Endodermal cell (in vitro differentiated cells): ENCODE results near the gene SLAIN2. TPM values are rescaled to one million over a fixed set of nuclear protein-coding genes. Genes with fewer than 3 reads are reported as not detected.

Experiments
- DNase-seq: peaks from one replicate; pipeline ENCODE4 v3.0.0-alpha.2; 2017
- H3K27ac ChIP-seq: 2 replicates; pipeline ENCODE4 v1.5.1; 2013; ENCODE audit warnings: mild to moderate bottlenecking, low read depth, low read length, moderate library complexity
- H3K27me3 ChIP-seq: 2 replicates; pipeline ENCODE4 v1.6.1; 2013; ENCODE audit warnings: mild to moderate bottlenecking, low read length, moderate library complexity; ENCODE audit not compliant: insufficient read depth, control insufficient read depth, poor library complexity, severe bottlenecking
- H3K36me3 ChIP-seq: 2 replicates; pipeline ENCODE4 v1.7.0; 2013; ENCODE audit warnings: mild to moderate bottlenecking, low read length, moderate library complexity; ENCODE audit not compliant: control insufficient read depth, insufficient read depth
- H3K4me1 ChIP-seq: one replicate; pipeline ENCODE4 v1.7.0; 2013; ENCODE audit warnings: low read length; ENCODE audit not compliant: control insufficient read depth, insufficient read depth
- H3K4me3 ChIP-seq: 2 replicates; pipeline ENCODE4 v1.5.1; 2013; ENCODE audit warnings: mild to moderate bottlenecking, low read length, moderate library complexity
- H3K9ac ChIP-seq: 2 replicates; pipeline ENCODE4 v1.6.1; 2013; ENCODE audit warnings: mild to moderate bottlenecking, low read length, moderate library complexity; ENCODE audit not compliant: poor library complexity, severe bottlenecking; ENCODE audit errors: extremely low read depth
- H3K9me3 ChIP-seq: 2 replicates; pipeline ENCODE4 v1.6.1; 2013; ENCODE audit warnings: mild to moderate bottlenecking, low read length, moderate library complexity; ENCODE audit not compliant: control insufficient read depth
- H3K27ac Mint-ChIP-seq: 2 replicates; pipeline ENCODE4 v1.8.0; 2020; ENCODE audit warnings: mixed read lengths
- H3K27me3 Mint-ChIP-seq: 2 replicates; pipeline ENCODE4 v1.8.0; 2021; ENCODE audit warnings: mild to moderate bottlenecking, mixed read lengths; ENCODE audit not compliant: insufficient read depth
- H3K36me3 Mint-ChIP-seq: 2 replicates; pipeline ENCODE4 v1.8.0; 2020; ENCODE audit warnings: low read depth, mixed read lengths
- H3K4me1 Mint-ChIP-seq: 2 replicates; pipeline ENCODE4 v1.8.0; 2020; ENCODE audit warnings: mixed read lengths
- H3K4me3 Mint-ChIP-seq: 2 replicates; pipeline ENCODE4 v1.8.0; 2020; ENCODE audit warnings: mild to moderate bottlenecking, moderate library complexity, mixed read lengths
- H3K9me3 Mint-ChIP-seq: 2 replicates; pipeline ENCODE4 v1.8.0; 2020; ENCODE audit warnings: mild to moderate bottlenecking, mixed read lengths
- CTCF ChIP-seq: fragments of 200-600 bp; sonication (generic); conservative IDR thresholded peaks from 2 replicates; pipeline ENCODE4 v1.5.0; 2021; ENCODE audit warnings: antibody characterized with exemption, mild to moderate bottlenecking
- WGBS, 2 experiments: methylation state at CpG; one replicate each; pipeline versions ENCODE4 v1.1.5 to v1.1.7; 2013; ENCODE audit warnings: missing lambda C conversion rate in 2 of 2, mixed read lengths in 1 of 2; ENCODE audit not compliant: insufficient coverage in 1 of 2, insufficient read length in 1 of 2; 5-methylcytosine and 5-hydroxymethylcytosine counted together
- total RNA-seq, 2 donors: library from RNA; stranded (reverse); fragmentation: NEBNext Ultra II Directional in 1 of 2; extraction: Animal tissue kit (Norgen Biotek cat#: 25700) in 1 of 2; gene quantifications; 2 replicates in 1 of 2; 3 replicates in 1 of 2; pipeline ENCODE4 v1.2.1, GENCODE V29; 2021

SLAIN2 gene
- total RNA-seq, 2 donors from 2014 or later, result 42.1 to 49.8 TPM

- Histone ChIP-seq H3K4me1 (no peaks in the 10 kb centered on the region), H3K27me3 (no peaks in the 10 kb centered on the region), H3K36me3 (peaks cover 65% of the 10 kb centered on the region), H3K27ac (peak overlapping the region; percentile 33), H3K9me3 (no peaks in the 10 kb centered on the region), H3K4me3 (no peak overlapping the region), H3K9ac (no peak overlapping the region)
- peaks cover 3% of the 10 kb centered on the region for H3K4me1 Mint-ChIP-seq
- WGBS, 2 experiments, result 58% methylated on average over 1 of the region's 1 CpG; no CpG with 5 or more reads in 1 of the 2 experiments
- peaks cover 26% of the 10 kb centered on the region for H3K36me3 Mint-ChIP-seq
- DNase-seq, result no peak
- no peak overlapping the region for H3K4me3 Mint-ChIP-seq
- TF ChIP-seq CTCF, result no peak
- H3K27me3 Mint-ChIP-seq, result no peaks in the 10 kb centered on the region
- no peaks in the 10 kb centered on the region for H3K9me3 Mint-ChIP-seq
- H3K27ac Mint-ChIP-seq, result peak overlapping the region; percentile 55
Measured at GRCh38 chr4:48380583-48381167, 39.3 kb downstream of the SLAIN2 start.

GRCh38 chr4:48388525-48389154, 47.3 kb downstream of the SLAIN2 start:
- Mint-ChIP-seq H3K27me3 (no peaks in the 10 kb centered on the region), H3K4me3 (no peak overlapping the region), H3K4me1 (no peaks in the 10 kb centered on the region), H3K27ac (no peak overlapping the region), H3K36me3 (peaks cover 26% of the 10 kb centered on the region), H3K9me3 (no peaks in the 10 kb centered on the region)
- Histone ChIP-seq H3K27me3 (no peaks in the 10 kb centered on the region), H3K4me1 (peaks cover 5% of the 10 kb centered on the region), H3K36me3 (peaks cover 56% of the 10 kb centered on the region), H3K9ac (no peak overlapping the region), H3K27ac (no peak overlapping the region), H3K4me3 (no peak overlapping the region), H3K9me3 (no peaks in the 10 kb centered on the region)
- no peak for DNase-seq
- TF ChIP-seq CTCF, result no peak
- WGBS, 2 experiments, result 97% methylated on average over 2 of the region's 2 CpGs; no CpG with 5 or more reads in 1 of the 2 experiments

- Histone ChIP-seq H3K4me3 (peak overlapping the region; percentile 42), H3K4me1 (peaks cover 5% of the 10 kb centered on the region), H3K27me3 (no peaks in the 10 kb centered on the region), H3K9me3 (peaks cover 13% of the 10 kb centered on the region), H3K27ac (no peak overlapping the region), H3K36me3 (peaks cover 31% of the 10 kb centered on the region), H3K9ac (no peak overlapping the region)
- H3K9me3 Mint-ChIP-seq, result peaks cover 8% of the 10 kb centered on the region
- no peak for DNase-seq
- no peak for TF ChIP-seq CTCF
- no peak overlapping the region for H3K27ac Mint-ChIP-seq
- peaks cover 14% of the 10 kb centered on the region for H3K4me1 Mint-ChIP-seq
- H3K36me3 Mint-ChIP-seq, result peaks cover 40% of the 10 kb centered on the region
- no peak overlapping the region for H3K4me3 Mint-ChIP-seq
- no peaks in the 10 kb centered on the region for H3K27me3 Mint-ChIP-seq
- WGBS, 2 experiments, result no CpG with 5 or more reads among the region's 1 CpG
Measured at GRCh38 chr4:48396043-48396442, 54.7 kb downstream of the SLAIN2 start.
